ENCODE results near the gene GAGE12H. TPM values are rescaled to one million over a fixed set of nuclear protein-coding genes. Genes with fewer than 3 reads are reported as not detected.

GAGE12H gene
- total RNA-seq, 1 donor from 2014 or later, result not detected

DNA sequence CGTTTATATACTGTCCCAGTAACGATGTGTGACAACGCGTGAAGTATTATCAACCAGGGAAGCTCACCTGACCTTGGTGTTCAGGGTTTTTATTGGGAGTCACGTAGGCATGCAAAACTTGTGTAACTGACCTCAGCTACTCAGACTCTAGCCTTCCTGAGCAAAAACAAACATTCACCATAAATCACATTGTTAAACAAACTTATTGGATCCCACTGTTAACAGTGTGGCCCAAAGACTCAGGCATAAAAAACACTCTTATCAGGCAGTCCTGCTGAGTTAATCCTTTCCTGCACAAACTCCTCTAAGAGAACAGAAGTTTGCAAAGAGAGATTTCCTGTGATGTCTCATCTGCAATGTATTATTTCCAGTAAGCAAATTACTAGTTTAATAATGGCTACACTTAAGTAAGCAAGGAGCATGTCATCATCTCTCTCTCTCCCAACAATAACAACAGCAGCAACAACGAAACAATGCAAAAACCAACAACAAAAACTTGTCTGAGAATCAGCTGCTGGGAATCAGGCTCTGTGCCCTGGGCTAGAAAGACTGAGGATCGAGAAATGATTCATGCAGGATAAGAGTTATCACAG, 31.1 kb downstream of the GAGE12H start:
- H3K27me3 Mint-ChIP-seq (ENCODE audit: low read depth), result no peaks in the 10 kb centered on the region
- no peaks in the 10 kb centered on the region for H3K36me3 Mint-ChIP-seq (ENCODE audit: low read depth)
- no peak overlapping the region for H3K4me3 Mint-ChIP-seq
- H3K27ac Mint-ChIP-seq (ENCODE audit: unreplicated experiment), result no peak overlapping the region
- TF ChIP-seq, protein P1, sequence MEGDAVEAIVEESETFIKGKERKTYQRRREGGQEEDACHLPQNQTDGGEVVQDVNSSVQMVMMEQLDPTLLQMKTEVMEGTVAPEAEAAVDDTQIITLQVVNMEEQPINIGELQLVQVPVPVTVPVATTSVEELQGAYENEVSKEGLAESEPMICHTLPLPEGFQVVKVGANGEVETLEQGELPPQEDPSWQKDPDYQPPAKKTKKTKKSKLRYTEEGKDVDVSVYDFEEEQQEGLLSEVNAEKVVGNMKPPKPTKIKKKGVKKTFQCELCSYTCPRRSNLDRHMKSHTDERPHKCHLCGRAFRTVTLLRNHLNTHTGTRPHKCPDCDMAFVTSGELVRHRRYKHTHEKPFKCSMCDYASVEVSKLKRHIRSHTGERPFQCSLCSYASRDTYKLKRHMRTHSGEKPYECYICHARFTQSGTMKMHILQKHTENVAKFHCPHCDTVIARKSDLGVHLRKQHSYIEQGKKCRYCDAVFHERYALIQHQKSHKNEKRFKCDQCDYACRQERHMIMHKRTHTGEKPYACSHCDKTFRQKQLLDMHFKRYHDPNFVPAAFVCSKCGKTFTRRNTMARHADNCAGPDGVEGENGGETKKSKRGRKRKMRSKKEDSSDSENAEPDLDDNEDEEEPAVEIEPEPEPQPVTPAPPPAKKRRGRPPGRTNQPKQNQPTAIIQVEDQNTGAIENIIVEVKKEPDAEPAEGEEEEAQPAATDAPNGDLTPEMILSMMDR (conservative IDR thresholded peaks at IDR 0.05), result no peak
- H3K4me1 Mint-ChIP-seq, result peaks cover 3% of the 10 kb centered on the region
- H3K9me3 Mint-ChIP-seq, result peaks cover 3% of the 10 kb centered on the region
- no peak for DNase-seq (ENCODE audit: low read depth, low spot score)

DNA sequence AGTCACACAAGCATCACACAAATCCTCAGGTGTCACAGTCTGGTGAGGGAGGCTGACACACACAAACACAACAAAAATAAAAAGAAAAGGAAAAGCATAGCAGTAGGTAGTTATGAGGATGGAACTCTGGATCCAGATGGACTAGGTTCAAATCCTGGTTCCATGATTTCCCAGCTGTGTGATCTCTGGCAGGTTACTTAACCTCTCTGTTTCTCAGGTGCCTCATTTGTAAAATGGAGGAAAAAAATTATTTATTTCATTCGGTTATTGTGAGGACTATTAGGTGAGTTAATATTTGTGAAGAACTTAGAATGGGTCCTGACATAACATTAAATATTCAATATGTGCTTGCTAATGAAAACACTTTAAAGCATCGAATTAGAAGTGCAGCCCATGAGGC, 38.8 kb downstream of the GAGE12H start:
- no peak for DNase-seq (ENCODE audit: low read depth, low spot score)
- no peaks in the 10 kb centered on the region for H3K36me3 Mint-ChIP-seq (ENCODE audit: low read depth)
- peaks cover 4% of the 10 kb centered on the region for H3K9me3 Mint-ChIP-seq
- peaks cover 7% of the 10 kb centered on the region for H3K4me1 Mint-ChIP-seq
- H3K4me3 Mint-ChIP-seq, result no peak overlapping the region
- no peaks in the 10 kb centered on the region for H3K27me3 Mint-ChIP-seq (ENCODE audit: low read depth)
- H3K27ac Mint-ChIP-seq (ENCODE audit: unreplicated experiment), result no peak overlapping the region
- TF ChIP-seq, protein P1 (conservative IDR thresholded peaks at IDR 0.05), result no peak

DNA sequence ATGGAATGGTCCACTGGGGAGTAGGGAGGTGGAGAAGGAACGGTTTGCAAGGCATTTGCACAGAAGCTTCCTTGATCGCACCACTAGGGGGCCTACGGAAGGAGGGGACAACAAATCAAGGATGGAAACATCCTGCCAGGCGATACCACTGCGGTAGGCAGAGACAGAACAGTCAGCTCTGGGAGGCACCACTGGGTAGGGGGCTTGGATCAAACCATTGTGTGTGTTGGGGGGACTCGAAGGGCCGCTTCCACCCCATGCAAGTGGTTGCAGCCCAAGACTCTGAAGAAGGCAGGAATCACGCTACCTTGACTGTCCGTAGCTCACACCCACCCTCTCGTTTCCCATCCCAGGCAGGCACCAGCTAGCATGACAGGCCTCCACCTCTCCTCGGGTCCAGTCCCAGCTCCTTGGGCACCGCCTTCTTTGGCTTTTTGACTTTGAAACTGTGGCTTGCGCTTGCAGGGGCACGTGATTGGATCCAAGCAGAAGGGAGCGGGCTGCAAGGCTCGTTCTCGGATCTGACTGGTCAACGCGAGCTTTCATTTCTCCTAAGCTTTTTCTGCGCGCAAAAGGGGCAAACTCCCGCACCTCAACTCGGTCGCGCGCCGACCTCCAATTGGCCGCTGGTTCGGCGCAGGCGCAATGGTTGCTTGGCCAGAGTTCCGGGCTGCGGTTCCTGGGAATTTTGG, 47.5 kb downstream of the GAGE12H start:
- TF ChIP-seq, protein P1 (conservative IDR thresholded peaks at IDR 0.05), result peak; percentile 31
- Mint-ChIP-seq H3K4me1 (no peaks in the 10 kb centered on the region), H3K4me3 (no peak overlapping the region), H3K27ac (ENCODE audit: unreplicated experiment) (no peak overlapping the region), H3K9me3 (peaks cover 7% of the 10 kb centered on the region), H3K27me3 (ENCODE audit: low read depth) (no peaks in the 10 kb centered on the region), H3K36me3 (ENCODE audit: low read depth) (peaks cover 5% of the 10 kb centered on the region)
- DNase-seq (ENCODE audit: low read depth, low spot score), result no peak

Other genes starting within 250 kb of the GAGE12H start
- not detected in 2 replicates for gene GAGE13, start 248.4 kb upstream of the GAGE12H start, total RNA-seq
- gene GAGE12C, start 47.8 kb upstream of the GAGE12H start, total RNA-seq, result not detected in 2 replicates
- not detected in 2 replicates for gene GAGE12D, start 38.2 kb upstream of the GAGE12H start, total RNA-seq
- gene GAGE12E, start 28.7 kb upstream of the GAGE12H start, total RNA-seq, result not detected in 2 replicates
- gene GAGE12F, start 19.1 kb upstream of the GAGE12H start, total RNA-seq, result not detected in 2 replicates
- not detected in 2 replicates for gene GAGE12G, start 9.5 kb upstream of the GAGE12H start, total RNA-seq
- not detected in 2 replicates for gene GAGE2A, start 9.5 kb downstream of the GAGE12H start, total RNA-seq
- not detected in 2 replicates for gene GAGE1, start 19.1 kb downstream of the GAGE12H start, total RNA-seq
- gene PAGE1, start 116.0 kb downstream of the GAGE12H start, total RNA-seq, result not detected in 2 replicates
- not detected in 2 replicates for gene PAGE4, start 249.4 kb downstream of the GAGE12H start, total RNA-seq